HEK293 (cell line): ENCODE results near the gene MCM5.
A peak's percentile ranks its signal among the peaks of the same experiment; 100 is the strongest.

ENCODE experiments used
- BCL11A ChIP-seq: fragments of 450-650 bp; formaldehyde crosslinking; IDR thresholded peaks from 2 replicates; pipeline ENCODE4 v1.5.1; 2016; ENCODE audit warnings: low read depth, missing biosample characterization, missing genetic modification characterization
- BCL11B ChIP-seq: fragments of 450-650 bp; formaldehyde crosslinking; IDR thresholded peaks from 2 replicates; pipeline ENCODE4 v1.5.1; 2016; ENCODE audit warnings: low read depth, missing biosample characterization, missing genetic modification characterization
- HOXA7 ChIP-seq: sonication (generic); formaldehyde crosslinking; IDR thresholded peaks from 2 replicates; pipeline ENCODE4 v1.8.1; 2022; ENCODE audit warnings: missing genetic modification reagents, borderline replicate concordance
- KLF1 ChIP-seq: fragments of 450-650 bp; formaldehyde crosslinking; IDR thresholded peaks from 2 replicates; pipeline ENCODE4 v1.5.1; 2016; ENCODE audit warnings: missing biosample characterization, missing genetic modification characterization
- PRDM1 ChIP-seq: fragments of 450-650 bp; formaldehyde crosslinking; IDR thresholded peaks from 2 replicates; pipeline ENCODE4; 2016; ENCODE audit warnings: missing biosample characterization, missing genetic modification characterization
- SCRT1 ChIP-seq: fragments of 450-650 bp; formaldehyde crosslinking; IDR thresholded peaks from 2 replicates; pipeline ENCODE4 v1.5.1; 2016; ENCODE audit warnings: missing biosample characterization, missing genetic modification characterization, borderline replicate concordance
- TCF7L2 ChIP-seq: IDR thresholded peaks from 2 replicates; pipeline ENCODE4 v1.6.1; 2011; ENCODE audit warnings: low read depth, mild to moderate bottlenecking, inconsistent platforms, low read length, moderate library complexity, borderline replicate concordance
- ZBTB11 ChIP-seq: fragments of 450-650 bp; formaldehyde crosslinking; conservative IDR thresholded peaks from 2 replicates; pipeline ENCODE4 v1.5.1; 2016; ENCODE audit warnings: low read depth, missing biosample characterization, missing genetic modification characterization
- ZNF114 ChIP-seq: fragments of 450-650 bp; formaldehyde crosslinking; IDR thresholded peaks from 2 replicates; pipeline ENCODE4 v1.5.0; 2017; ENCODE audit warnings: missing biosample characterization, missing genetic modification characterization
- ZNF175 ChIP-seq: fragments of 450-650 bp; formaldehyde crosslinking; IDR thresholded peaks from 2 replicates; pipeline ENCODE4 v1.5.1; 2016; ENCODE audit warnings: missing biosample characterization, missing genetic modification characterization
- ZNF184 ChIP-seq: fragments of 450-650 bp; IDR thresholded peaks from 2 replicates; pipeline ENCODE4 v1.5.1; 2018; ENCODE audit warnings: missing biosample characterization, mild to moderate bottlenecking, missing genetic modification characterization
- ZNF248 ChIP-seq: fragments of 450-650 bp; formaldehyde crosslinking; IDR thresholded peaks from 2 replicates; pipeline ENCODE4 v1.5.1; 2017; ENCODE audit warnings: missing biosample characterization, missing genetic modification characterization
- ZNF280D ChIP-seq: fragments of 450-650 bp; formaldehyde crosslinking; IDR thresholded peaks from 2 replicates; pipeline ENCODE4 v1.5.1; 2016; ENCODE audit warnings: missing biosample characterization, missing genetic modification characterization
- ZNF449 ChIP-seq: fragments of 450-650 bp; formaldehyde crosslinking; IDR thresholded peaks from 2 replicates; pipeline ENCODE4 v1.5.1; 2017; ENCODE audit warnings: missing biosample characterization, mild to moderate bottlenecking, missing genetic modification characterization, moderate library complexity
- ZNF473 ChIP-seq: fragments of 450-650 bp; formaldehyde crosslinking; IDR thresholded peaks from 2 replicates; pipeline ENCODE4 v1.5.1; 2017; ENCODE audit warnings: missing biosample characterization, missing genetic modification characterization
- ZNF488 ChIP-seq: fragments of 450-650 bp; formaldehyde crosslinking; IDR thresholded peaks from 2 replicates; pipeline ENCODE4 v1.5.1; 2016; ENCODE audit warnings: missing biosample characterization, missing genetic modification characterization
- ZNF513 ChIP-seq: fragments of 450-650 bp; IDR thresholded peaks from 2 replicates; pipeline ENCODE4 v1.5.1; 2018; ENCODE audit warnings: missing biosample characterization, missing genetic modification characterization
- ZNF558 ChIP-seq: fragments of 450-650 bp; formaldehyde crosslinking; IDR thresholded peaks from 2 replicates; pipeline ENCODE4 v1.5.1; 2016; ENCODE audit warnings: missing biosample characterization, missing genetic modification characterization
- ZNF610 ChIP-seq: fragments of 450-650 bp; formaldehyde crosslinking; IDR thresholded peaks from 2 replicates; pipeline ENCODE4 v1.5.1; 2016; ENCODE audit warnings: missing biosample characterization, missing genetic modification characterization, borderline replicate concordance
- ZNF645 ChIP-seq: fragments of 450-650 bp; formaldehyde crosslinking; IDR thresholded peaks from 2 replicates; pipeline ENCODE4; 2016; ENCODE audit warnings: missing biosample characterization, missing genetic modification characterization
- ZNF654 ChIP-seq: fragments of 450-650 bp; formaldehyde crosslinking; IDR thresholded peaks from 2 replicates; pipeline ENCODE4 v1.5.1; 2016; ENCODE audit warnings: low read depth, missing biosample characterization, missing genetic modification characterization
- ZNF664 ChIP-seq: fragments of 450-650 bp; formaldehyde crosslinking; IDR thresholded peaks from 2 replicates; pipeline ENCODE4 v1.5.1; 2016; ENCODE audit warnings: missing biosample characterization, missing genetic modification characterization
- ZNF76 ChIP-seq: fragments of 450-650 bp; formaldehyde crosslinking; IDR thresholded peaks from 2 replicates; pipeline ENCODE4; 2016; ENCODE audit warnings: low read depth, missing biosample characterization, missing genetic modification characterization, borderline replicate concordance
- ZSCAN5A ChIP-seq: fragments of 450-650 bp; formaldehyde crosslinking; IDR thresholded peaks from 2 replicates; pipeline ENCODE4 v1.5.1; 2016; ENCODE audit warnings: missing biosample characterization, missing genetic modification characterization

The MCM5 gene

GRCh38 chr22:35380537-35381423, 19.2 kb upstream of the MCM5 start, which contains the start of gene HMOX1 (continued):
- TF ChIP-seq ZNF645: no peak
- peak; percentile 76; the same call in 1 of the 2 replicates for TF ChIP-seq BCL11B (tag by site-specific recombination)
- no peak for TF ChIP-seq ZNF248 (tag by site-specific recombination)
- peak; percentile 66; the same call in 1 of the 2 replicates for TF ChIP-seq KLF1 (tag by site-specific recombination)
- no peak for TF ChIP-seq ZNF488 (tag by site-specific recombination)
- no peak for TF ChIP-seq ZNF513
- TF ChIP-seq PRDM1 (tag by site-specific recombination): peak; percentile 58; the same call in 1 of the 2 replicates
- TF ChIP-seq BCL11A (tag by site-specific recombination): peak; percentile 91
- TF ChIP-seq HOXA7 (CRISPR knock-in tag): no peak
- TF ChIP-seq TCF7L2: no peak
- TF ChIP-seq ZSCAN5A (tag by site-specific recombination): no peak
- no peak for TF ChIP-seq ZNF184 (tag by site-specific recombination)
- TF ChIP-seq ZNF76: no peak
- no peak for TF ChIP-seq ZNF280D (tag by site-specific recombination)
- TF ChIP-seq ZNF449 (tag by site-specific recombination): peak; percentile 96
- no peak for TF ChIP-seq ZNF558 (tag by site-specific recombination)
- no peak for TF ChIP-seq ZBTB11 (tag by site-specific recombination)
- TF ChIP-seq ZNF473 (tag by site-specific recombination): no peak
- TF ChIP-seq ZNF114: no peak
- no peak for TF ChIP-seq ZNF654
- TF ChIP-seq ZNF664 (tag by site-specific recombination): no peak
- no peak for TF ChIP-seq SCRT1 (tag by site-specific recombination)
- 0 out of 2 replicates have a peak, but pooled peaks have one; percentile 60 for TF ChIP-seq ZNF610 (tag by site-specific recombination)
- TF ChIP-seq ZNF175: no peak
